GM23338 (cell line): ENCODE data around the gene ARPC5.

ENCODE experiments used
- CREB1 ChIP-seq: fragments of 250-450 bp; sonication (Bioruptor Pico); IDR thresholded peaks from 2 replicates; pipeline ENCODE4 v1.5.0; 2020; ENCODE audit warnings: low read depth, mild to moderate bottlenecking, moderate library complexity
- ETS1 ChIP-seq: IDR thresholded peaks from 2 replicates; pipeline ENCODE4 v1.6.1; 2016; ENCODE audit warnings: antibody characterized with exemption
- EZH2 ChIP-seq: fragments of 200-600 bp; sonication (generic); IDR thresholded peaks from one replicate; pipeline ENCODE4 v1.8.0; 2017; ENCODE audit warnings: antibody characterized with exemption, mild to moderate bottlenecking, low read depth; ENCODE audit not compliant: unreplicated experiment
- EZH2phosphoT487 ChIP-seq: fragments of 200-600 bp; sonication (generic); IDR thresholded peaks from one replicate; pipeline ENCODE4 v1.8.1; 2018; ENCODE audit warnings: antibody characterized with exemption; ENCODE audit not compliant: unreplicated experiment
- POLR2AphosphoS5 ChIP-seq: IDR thresholded peaks from 2 replicates; pipeline ENCODE4 v1.6.1; 2016; ENCODE audit warnings: antibody characterized with exemption, low read depth
- ZNF331 ChIP-seq: fragments of 250-450 bp; sonication (Bioruptor Pico); IDR thresholded peaks from 2 replicates; pipeline ENCODE4 v1.5.0; 2020; ENCODE audit warnings: low read depth, mild to moderate bottlenecking, moderate library complexity
- TF ChIP-seq, protein P1 (sequence below), 2 experiments: fragments of 200-600 bp in 1 of 2; sonication (generic) in 1 of 2; conservative IDR thresholded peaks; 2 replicates each; pipeline versions ENCODE4 v1.5.1 to v1.6.1; 2016 to 2017; ENCODE audit warnings: antibody characterized with exemption in 2 of 2, low read depth in 2 of 2, mild to moderate bottlenecking in 2 of 2, moderate library complexity in 1 of 2

GRCh38 chr1:183648042-183648441 is 12.5 kb upstream of the ARPC5 start:
- TF ChIP-seq, protein P1, sequence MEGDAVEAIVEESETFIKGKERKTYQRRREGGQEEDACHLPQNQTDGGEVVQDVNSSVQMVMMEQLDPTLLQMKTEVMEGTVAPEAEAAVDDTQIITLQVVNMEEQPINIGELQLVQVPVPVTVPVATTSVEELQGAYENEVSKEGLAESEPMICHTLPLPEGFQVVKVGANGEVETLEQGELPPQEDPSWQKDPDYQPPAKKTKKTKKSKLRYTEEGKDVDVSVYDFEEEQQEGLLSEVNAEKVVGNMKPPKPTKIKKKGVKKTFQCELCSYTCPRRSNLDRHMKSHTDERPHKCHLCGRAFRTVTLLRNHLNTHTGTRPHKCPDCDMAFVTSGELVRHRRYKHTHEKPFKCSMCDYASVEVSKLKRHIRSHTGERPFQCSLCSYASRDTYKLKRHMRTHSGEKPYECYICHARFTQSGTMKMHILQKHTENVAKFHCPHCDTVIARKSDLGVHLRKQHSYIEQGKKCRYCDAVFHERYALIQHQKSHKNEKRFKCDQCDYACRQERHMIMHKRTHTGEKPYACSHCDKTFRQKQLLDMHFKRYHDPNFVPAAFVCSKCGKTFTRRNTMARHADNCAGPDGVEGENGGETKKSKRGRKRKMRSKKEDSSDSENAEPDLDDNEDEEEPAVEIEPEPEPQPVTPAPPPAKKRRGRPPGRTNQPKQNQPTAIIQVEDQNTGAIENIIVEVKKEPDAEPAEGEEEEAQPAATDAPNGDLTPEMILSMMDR (conservative IDR thresholded peaks at IDR 0.05; ENCODE audit: low read depth in 2 of 2) = no peak
- TF ChIP-seq EZH2phosphoT487 (no peak), CREB1 (no peak), EZH2 (no peak), ZNF331 (CRISPR knock-in tag) (no peak), ETS1 (no peak), POLR2AphosphoS5 (no peak)
